ENCODE results near the gene SYS1.

SYS1 gene

DNA sequence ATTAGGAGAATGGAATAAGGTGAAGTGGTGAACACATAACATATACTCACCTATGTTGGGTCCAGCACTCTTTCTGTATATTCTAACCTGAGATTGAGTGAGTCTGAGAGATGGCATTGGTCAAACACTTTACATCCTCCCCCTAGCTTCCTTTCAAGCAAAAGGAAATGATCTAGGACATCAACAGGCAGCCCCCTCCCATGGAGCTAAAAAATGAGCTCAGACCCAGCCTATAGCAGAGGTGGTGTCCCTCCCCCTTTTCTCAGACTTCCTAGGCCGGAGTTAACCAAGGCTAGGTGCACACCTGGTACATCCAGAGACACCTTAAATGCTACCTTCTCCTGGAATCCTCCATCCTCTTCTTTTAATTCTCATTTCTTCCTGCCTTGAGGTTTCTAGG lies 9.2 kb upstream of the SYS1 start:
- no peaks in the 10 kb centered on the region for H3K4me1 ChIP-seq (ENCODE audit: insufficient read depth, low read length, severe bottlenecking)
- H3F3A ChIP-seq (ENCODE audit: insufficient read depth, low read length): no peaks in the 10 kb centered on the region
- no peaks in the 10 kb centered on the region for H3K36me3 ChIP-seq (ENCODE audit: insufficient read depth, low read length)
- H3K27ac ChIP-seq (ENCODE audit: low read depth, low read length, poor library complexity, severe bottlenecking): no peak overlapping the region
- no peak overlapping the region for H3K9ac ChIP-seq (ENCODE audit: low read length)
- no peaks in the 10 kb centered on the region for H3K9me2 ChIP-seq (ENCODE audit: low read depth, low read length)
- H3K27me3 ChIP-seq (ENCODE audit: insufficient read depth, low read length): no peaks in the 10 kb centered on the region
- H3K79me2 ChIP-seq (ENCODE audit: insufficient read depth, low read length): no peaks in the 10 kb centered on the region
- H3K9me3 ChIP-seq (ENCODE audit: low read length): no peaks in the 10 kb centered on the region
- H2AFZ ChIP-seq (ENCODE audit: low read length): no peak overlapping the region
- H3K4me2 ChIP-seq (ENCODE audit: low read length): no peak overlapping the region
- TF ChIP-seq, protein P1, sequence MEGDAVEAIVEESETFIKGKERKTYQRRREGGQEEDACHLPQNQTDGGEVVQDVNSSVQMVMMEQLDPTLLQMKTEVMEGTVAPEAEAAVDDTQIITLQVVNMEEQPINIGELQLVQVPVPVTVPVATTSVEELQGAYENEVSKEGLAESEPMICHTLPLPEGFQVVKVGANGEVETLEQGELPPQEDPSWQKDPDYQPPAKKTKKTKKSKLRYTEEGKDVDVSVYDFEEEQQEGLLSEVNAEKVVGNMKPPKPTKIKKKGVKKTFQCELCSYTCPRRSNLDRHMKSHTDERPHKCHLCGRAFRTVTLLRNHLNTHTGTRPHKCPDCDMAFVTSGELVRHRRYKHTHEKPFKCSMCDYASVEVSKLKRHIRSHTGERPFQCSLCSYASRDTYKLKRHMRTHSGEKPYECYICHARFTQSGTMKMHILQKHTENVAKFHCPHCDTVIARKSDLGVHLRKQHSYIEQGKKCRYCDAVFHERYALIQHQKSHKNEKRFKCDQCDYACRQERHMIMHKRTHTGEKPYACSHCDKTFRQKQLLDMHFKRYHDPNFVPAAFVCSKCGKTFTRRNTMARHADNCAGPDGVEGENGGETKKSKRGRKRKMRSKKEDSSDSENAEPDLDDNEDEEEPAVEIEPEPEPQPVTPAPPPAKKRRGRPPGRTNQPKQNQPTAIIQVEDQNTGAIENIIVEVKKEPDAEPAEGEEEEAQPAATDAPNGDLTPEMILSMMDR (IDR thresholded peaks at IDR 0.05; ENCODE audit: low read length): no peak
- TF ChIP-seq EZH2 (IDR thresholded peaks at IDR 0.05; ENCODE audit: borderline replicate concordance, low read length): no peak
- no peaks in the 10 kb centered on the region for H4K20me1 ChIP-seq (ENCODE audit: insufficient read depth, low read length)
- H3K4me3 ChIP-seq (ENCODE audit: low read depth, low read length, poor library complexity, severe bottlenecking): no peak overlapping the region

DNA sequence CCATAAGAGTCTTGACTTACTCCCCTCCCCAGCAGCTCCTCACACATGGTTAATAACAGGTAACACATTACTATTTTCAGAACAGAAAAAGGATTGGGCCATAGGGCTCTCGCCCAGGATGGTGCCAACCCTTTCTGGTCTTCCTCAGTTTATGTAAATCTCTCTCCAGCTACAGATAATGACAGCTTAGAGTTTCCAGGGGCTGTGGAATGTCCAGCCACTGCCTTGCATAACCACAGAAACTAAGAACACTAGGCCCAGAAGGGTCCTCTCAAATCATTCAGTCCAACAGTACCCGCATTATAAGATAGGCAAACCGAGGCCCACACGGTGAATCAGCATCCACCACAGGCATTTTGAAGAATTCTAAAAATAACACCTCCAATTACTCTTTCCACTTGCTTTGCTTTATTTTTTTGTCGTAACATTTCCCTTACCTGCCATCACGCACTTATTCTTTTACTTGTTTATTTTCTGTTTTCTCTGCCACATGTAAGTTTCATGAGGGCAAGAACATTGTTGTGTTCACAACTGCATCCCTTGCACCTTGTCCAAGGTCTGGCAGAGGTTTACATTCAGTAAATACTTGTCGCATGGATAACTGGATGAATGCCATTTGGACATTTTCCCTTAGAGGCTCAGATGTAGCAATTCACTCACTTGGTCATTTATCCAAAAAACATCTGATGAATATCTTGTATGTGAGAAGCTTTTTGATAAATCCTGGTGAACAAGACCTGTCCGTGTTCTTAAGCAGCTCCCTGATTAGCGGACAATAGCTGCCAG lies 8.3 kb upstream of the SYS1 start:
- no peak for TF ChIP-seq EZH2 (IDR thresholded peaks at IDR 0.05; ENCODE audit: borderline replicate concordance, low read length)
- TF ChIP-seq, protein P1 (IDR thresholded peaks at IDR 0.05; ENCODE audit: low read length): no peak
- H2AFZ ChIP-seq (ENCODE audit: low read length): no peak overlapping the region
- H3K4me3 ChIP-seq (ENCODE audit: low read depth, low read length, poor library complexity, severe bottlenecking): no peak overlapping the region

DNA sequence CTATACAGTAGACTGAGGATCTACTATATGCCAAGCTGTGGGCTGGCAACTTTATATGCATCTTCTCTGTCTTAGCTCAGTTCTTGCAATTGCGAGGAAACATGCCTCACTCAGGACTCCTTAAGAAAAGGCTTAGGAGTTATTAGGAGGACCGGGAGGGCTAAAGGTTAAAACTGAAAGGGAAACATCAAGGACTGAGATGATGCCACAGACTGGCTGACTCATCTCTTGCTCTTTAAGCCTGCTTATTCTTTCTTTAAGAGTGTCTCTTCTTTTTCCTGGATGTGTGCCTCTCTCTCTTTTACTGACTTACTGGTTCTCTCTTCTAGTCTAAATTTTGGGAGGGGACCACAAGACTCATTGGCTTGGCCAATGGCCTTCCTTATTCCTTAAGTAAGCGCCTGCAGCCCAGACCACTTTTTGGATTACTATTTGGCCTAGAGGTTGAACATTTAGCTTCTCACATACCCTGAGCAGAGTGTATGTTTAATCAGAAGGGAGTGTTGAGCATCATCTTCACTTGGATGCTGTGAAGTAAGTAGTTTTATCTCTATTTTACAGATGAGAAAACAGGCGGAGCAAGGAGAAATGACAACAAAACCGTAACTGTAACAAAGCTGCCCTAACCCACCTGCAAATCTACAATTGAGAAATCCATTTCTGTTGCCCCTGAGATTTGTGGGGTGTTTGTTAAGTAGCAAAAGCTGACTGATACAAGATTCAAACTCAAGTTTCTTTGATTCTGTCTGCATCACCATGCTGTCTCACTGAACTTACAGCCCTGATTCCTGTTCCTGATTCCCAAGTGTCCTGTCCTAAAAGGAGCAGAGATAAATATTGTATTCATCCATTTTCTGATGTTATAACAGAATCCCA lies 7.5 kb upstream of the SYS1 start:
- TF ChIP-seq EZH2 (IDR thresholded peaks at IDR 0.05; ENCODE audit: borderline replicate concordance, low read length): no peak
- TF ChIP-seq, protein P1 (IDR thresholded peaks at IDR 0.05; ENCODE audit: low read length): no peak
- H3K9ac ChIP-seq (ENCODE audit: low read length): no peak overlapping the region
- no peaks in the 10 kb centered on the region for H3K36me3 ChIP-seq (ENCODE audit: insufficient read depth, low read length)
- H3K4me2 ChIP-seq (ENCODE audit: low read length): no peak overlapping the region
- no peak overlapping the region for H2AFZ ChIP-seq (ENCODE audit: low read length)
- no peaks in the 10 kb centered on the region for H3K9me2 ChIP-seq (ENCODE audit: low read depth, low read length)
- H3K27ac ChIP-seq (ENCODE audit: low read depth, low read length, poor library complexity, severe bottlenecking): no peak overlapping the region
- H3K79me2 ChIP-seq (ENCODE audit: insufficient read depth, low read length): no peaks in the 10 kb centered on the region
- no peaks in the 10 kb centered on the region for H3K9me3 ChIP-seq (ENCODE audit: low read length)
- H4K20me1 ChIP-seq (ENCODE audit: insufficient read depth, low read length): no peaks in the 10 kb centered on the region
- H3K4me1 ChIP-seq (ENCODE audit: insufficient read depth, low read length, severe bottlenecking): no peaks in the 10 kb centered on the region
- no peaks in the 10 kb centered on the region for H3K27me3 ChIP-seq (ENCODE audit: insufficient read depth, low read length)
- H3K4me3 ChIP-seq (ENCODE audit: low read depth, low read length, poor library complexity, severe bottlenecking): no peak overlapping the region
- no peaks in the 10 kb centered on the region for H3F3A ChIP-seq (ENCODE audit: insufficient read depth, low read length)

More for the DNA sequence above, 8.3 kb upstream of the SYS1 start:
- no peaks in the 10 kb centered on the region for H4K20me1 ChIP-seq (ENCODE audit: insufficient read depth, low read length)
- H3K4me2 ChIP-seq (ENCODE audit: low read length): no peak overlapping the region
- H3K9me3 ChIP-seq (ENCODE audit: low read length): no peaks in the 10 kb centered on the region
- H3K27ac ChIP-seq (ENCODE audit: low read depth, low read length, poor library complexity, severe bottlenecking): no peak overlapping the region
- H3K27me3 ChIP-seq (ENCODE audit: insufficient read depth, low read length): no peaks in the 10 kb centered on the region
- no peaks in the 10 kb centered on the region for H3K4me1 ChIP-seq (ENCODE audit: insufficient read depth, low read length, severe bottlenecking)
- H3K79me2 ChIP-seq (ENCODE audit: insufficient read depth, low read length): no peaks in the 10 kb centered on the region
- no peak overlapping the region for H3K9ac ChIP-seq (ENCODE audit: low read length)
- no peaks in the 10 kb centered on the region for H3K9me2 ChIP-seq (ENCODE audit: low read depth, low read length)
- no peaks in the 10 kb centered on the region for H3K36me3 ChIP-seq (ENCODE audit: insufficient read depth, low read length)
- H3F3A ChIP-seq (ENCODE audit: insufficient read depth, low read length): no peaks in the 10 kb centered on the region

Data from OCI-LY1 (cell line).